Breast epithelium (tissue), 3 donors: Measurements from ENCODE around the gene TNS1.

ENCODE experiments used
- POLR2AphosphoS5 ChIP-seq, 3 donors: sonication (generic); formaldehyde crosslinking; IDR thresholded peaks; one replicate each; pipeline ENCODE4 v1.6.1; 2017; ENCODE audit warnings: antibody characterized with exemption in 3 of 3
- TF ChIP-seq, protein P1 (sequence below), 3 donors: fragments of 450-650 bp; IDR thresholded peaks; one replicate each; pipeline ENCODE4 v1.5.1; 2016 to 2017; ENCODE audit warnings: antibody characterized with exemption in 3 of 3, mild to moderate bottlenecking in 3 of 3, moderate library complexity in 3 of 3

DNA sequence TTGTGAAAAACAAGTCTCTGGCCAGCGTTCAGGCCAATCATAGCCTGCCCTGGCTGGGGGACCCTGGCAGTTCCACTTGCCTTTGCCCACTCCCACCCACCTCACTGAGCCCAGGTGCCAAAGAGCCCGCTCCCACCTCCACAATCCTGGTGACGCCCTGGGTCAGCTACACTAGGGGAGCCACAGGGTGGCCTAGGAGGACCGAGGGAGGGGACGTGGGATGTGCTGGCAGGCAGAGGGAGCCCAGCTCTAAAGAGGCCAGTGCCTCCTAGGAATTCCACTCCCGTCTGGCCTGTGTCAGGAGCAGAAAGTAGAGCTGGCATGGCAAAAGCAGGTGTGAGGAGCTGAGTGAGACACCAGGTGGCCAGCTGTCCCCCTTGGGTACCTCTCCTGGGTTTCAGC, 49.3 kb downstream of the TNS1 start:
- TF ChIP-seq, protein P1, sequence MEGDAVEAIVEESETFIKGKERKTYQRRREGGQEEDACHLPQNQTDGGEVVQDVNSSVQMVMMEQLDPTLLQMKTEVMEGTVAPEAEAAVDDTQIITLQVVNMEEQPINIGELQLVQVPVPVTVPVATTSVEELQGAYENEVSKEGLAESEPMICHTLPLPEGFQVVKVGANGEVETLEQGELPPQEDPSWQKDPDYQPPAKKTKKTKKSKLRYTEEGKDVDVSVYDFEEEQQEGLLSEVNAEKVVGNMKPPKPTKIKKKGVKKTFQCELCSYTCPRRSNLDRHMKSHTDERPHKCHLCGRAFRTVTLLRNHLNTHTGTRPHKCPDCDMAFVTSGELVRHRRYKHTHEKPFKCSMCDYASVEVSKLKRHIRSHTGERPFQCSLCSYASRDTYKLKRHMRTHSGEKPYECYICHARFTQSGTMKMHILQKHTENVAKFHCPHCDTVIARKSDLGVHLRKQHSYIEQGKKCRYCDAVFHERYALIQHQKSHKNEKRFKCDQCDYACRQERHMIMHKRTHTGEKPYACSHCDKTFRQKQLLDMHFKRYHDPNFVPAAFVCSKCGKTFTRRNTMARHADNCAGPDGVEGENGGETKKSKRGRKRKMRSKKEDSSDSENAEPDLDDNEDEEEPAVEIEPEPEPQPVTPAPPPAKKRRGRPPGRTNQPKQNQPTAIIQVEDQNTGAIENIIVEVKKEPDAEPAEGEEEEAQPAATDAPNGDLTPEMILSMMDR (IDR thresholded peaks at IDR 0.05), result no peak
- TF ChIP-seq POLR2AphosphoS5 (IDR thresholded peaks at IDR 0.05), result no peak
